GM18526 (cell line): ENCODE data around the gene GOLGA6A.

Experiments used
- POLR2A ChIP-seq: IDR thresholded peaks from 3 replicates; pipeline ENCODE4 v1.6.1; 2011; ENCODE audit not compliant: insufficient read length; ENCODE audit errors: extremely low read depth

GOLGA6A gene

DNA sequence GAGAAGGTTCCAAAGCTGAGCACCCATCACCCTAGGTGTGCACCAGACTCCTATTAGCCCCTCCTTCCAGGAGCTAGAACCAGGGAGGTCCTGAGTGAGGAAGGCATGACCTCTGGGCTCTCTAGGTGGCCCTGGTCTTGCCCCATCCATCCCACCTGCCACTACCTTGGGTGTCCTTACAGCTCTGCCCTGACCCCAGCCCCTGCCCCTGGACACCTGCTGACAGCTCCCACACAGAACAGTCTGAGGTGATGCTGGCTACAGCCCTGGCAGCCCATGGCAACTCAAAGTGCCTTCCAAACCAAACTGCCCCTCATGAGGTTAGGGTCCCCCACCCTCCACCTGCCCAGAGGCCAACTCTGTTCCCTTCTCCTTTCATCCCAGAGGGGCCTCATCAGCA lies 37.2 kb downstream of the GOLGA6A start:
- no peak for TF ChIP-seq POLR2A

DNA sequence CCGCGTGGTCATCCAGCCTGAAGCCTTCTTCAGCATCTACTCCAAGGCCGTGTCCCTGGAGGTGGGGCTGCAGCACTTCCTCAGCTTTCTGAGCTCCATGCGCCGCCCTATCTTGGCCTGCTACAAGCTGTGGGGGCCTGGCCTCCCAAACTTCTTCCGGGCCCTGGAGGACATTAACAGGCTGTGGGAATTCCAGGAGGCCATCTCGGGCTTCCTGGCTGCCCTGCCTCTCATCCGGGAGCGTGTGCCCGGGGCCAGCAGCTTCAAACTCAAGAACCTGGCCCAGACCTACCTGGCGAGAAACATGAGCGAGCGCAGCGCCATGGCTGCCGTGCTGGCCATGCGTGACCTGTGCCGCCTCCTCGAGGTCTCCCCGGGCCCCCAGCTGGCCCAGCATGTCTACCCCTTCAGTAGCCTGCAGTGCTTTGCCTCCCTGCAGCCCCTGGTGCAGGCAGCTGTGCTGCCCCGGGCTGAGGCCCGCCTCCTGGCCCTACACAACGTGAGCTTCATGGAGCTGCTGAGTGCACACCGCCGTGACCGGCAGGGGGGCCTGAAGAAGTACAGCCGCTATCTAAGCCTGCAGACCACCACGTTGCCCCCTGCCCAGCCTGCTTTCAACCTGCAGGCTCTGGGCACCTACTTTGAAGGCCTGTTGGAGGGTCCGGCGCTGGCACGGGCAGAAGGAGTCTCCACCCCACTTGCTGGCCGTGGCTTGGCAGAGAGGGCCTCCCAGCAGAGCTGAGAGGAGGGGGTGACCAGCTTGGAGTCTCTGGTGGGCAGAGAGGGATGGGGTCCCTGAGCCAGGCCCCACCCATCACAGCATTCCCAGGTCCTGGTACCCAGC lies 37.9 kb downstream of the GOLGA6A start:
- no peak for TF ChIP-seq POLR2A

DNA sequence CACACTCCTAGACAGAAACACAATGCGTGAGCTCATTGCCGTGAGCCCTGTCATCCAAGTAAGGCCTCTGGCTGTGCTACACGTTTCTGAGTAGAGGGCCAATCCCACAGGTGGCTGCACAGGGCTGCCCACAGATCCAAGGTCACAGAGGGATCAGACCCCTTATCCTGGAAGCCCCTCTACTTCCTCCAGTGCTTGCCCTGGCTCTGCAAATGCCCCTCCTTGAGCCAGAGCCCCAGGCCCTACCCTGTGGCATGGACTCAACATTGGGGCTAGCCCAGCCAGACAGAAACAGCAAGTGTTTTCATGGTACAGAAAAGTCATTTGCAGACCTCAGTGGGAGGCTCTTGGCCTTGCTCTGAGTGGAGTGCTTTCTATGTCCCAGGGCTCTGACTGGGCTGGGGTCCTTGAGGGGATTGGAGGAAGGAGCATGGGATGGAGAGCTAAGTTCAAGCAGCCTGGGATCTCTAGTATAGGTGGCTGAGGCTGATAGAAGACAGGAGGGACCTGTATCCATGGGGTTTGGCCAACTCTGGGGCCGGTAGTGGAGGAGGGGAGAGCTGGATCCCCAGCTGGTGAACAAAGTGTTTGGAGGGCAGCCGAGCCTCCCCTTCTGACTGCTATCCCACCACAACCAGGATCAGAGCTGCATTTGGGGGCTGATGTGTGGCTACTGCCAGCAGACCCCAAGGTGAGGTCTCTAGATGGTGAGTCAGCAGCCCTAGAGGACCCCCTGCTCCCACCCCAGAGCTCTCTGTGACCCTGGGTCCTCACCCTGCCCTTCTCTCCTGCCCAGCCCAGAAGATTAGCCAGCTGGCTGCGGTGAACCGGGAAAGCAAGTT lies 38.7 kb downstream of the GOLGA6A start:
- TF ChIP-seq POLR2A, result no peak

DNA sequence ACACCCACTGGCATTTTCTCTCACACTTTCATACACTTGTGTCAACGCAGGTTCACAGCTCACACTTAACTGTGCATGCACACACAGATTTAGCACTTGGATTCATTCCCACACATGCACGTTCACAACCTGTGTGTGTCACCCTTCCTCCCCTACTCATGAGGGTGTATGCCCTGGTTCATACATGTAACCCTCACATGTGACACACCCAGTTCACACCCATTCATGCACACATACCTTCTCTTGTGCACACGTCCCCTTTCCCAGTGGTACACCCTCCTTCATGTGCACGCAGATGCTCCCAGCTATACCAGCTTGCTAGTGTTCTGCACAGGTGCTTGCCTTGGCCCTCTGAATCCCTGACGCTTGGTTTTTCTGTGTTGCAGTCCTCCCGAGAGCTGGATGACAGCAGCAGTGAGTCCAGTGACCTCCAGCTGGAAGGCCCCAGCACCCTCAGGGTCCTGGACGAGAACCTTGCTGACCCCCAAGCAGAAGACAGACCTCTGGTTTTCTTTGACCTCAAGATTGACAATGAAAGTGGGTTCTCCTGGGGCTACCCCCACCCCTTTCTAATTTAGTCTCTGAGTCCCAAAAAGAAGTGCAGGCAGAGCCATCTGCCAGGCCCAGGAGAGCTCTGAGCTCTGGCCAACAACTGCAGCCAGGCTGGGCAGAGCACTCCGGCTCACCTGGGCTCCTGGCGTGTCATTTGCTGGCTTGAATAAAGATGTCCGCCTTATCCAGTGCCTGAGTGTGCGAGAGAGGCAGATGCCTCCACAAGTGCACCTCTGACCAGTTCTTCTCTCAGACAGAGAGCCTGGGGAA lies 39.5 kb downstream of the GOLGA6A start:
- no peak for TF ChIP-seq POLR2A

DNA sequence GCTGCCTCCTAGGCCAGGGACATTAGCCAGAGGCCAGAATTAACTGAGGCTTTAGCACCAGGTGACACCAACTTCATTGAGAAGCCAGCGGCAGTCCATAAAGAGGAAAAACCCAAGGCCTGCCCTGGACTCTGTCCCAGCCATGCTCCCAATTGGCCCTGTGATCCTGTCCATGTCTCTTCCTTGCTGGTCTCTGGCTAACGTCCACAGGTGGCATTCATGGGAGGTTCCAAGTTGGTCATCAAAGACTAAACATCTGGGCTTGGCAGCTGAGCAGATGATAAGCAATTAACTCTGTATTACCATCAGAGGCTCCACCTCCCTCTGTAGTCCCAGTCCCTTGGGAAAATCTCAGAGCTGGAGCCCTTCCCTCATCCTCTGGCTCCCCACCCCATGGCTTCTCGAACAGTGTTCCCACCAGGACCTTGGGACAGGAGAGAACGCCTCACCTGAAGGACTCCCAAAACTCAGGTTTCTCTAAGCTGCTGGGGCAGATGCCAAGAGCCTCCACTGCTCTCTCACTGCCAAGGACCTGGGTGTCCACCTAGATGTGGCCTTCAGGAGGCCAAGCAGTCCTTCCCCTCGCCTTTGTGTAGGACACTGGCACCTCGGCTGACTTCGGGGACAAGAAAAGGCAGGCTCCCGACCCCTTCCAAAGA lies 40.4 kb downstream of the GOLGA6A start:
- TF ChIP-seq POLR2A, result no peak

DNA sequence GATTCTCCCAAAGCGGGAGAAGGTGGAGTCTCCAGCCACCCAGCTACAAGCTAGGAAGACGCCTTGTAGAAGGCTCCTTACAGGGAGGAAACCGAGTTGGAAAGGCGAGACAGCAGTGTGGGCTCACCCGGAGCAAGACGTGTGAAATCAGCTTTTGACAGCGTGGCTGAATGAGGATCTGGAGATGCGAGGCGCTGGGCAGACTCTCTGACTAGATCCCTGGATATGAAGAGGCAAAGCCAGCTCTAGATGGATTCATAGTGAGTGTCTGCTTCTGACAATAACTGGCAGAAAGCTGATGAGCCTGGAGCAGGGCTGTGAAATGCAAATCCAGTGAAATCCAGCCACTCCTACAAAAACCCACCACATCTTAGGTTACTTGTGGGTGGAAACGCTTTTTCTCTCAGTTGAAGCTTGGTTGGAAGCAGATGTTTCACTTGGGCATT lies 41.0 kb downstream of the GOLGA6A start:
- no peak for TF ChIP-seq POLR2A

DNA sequence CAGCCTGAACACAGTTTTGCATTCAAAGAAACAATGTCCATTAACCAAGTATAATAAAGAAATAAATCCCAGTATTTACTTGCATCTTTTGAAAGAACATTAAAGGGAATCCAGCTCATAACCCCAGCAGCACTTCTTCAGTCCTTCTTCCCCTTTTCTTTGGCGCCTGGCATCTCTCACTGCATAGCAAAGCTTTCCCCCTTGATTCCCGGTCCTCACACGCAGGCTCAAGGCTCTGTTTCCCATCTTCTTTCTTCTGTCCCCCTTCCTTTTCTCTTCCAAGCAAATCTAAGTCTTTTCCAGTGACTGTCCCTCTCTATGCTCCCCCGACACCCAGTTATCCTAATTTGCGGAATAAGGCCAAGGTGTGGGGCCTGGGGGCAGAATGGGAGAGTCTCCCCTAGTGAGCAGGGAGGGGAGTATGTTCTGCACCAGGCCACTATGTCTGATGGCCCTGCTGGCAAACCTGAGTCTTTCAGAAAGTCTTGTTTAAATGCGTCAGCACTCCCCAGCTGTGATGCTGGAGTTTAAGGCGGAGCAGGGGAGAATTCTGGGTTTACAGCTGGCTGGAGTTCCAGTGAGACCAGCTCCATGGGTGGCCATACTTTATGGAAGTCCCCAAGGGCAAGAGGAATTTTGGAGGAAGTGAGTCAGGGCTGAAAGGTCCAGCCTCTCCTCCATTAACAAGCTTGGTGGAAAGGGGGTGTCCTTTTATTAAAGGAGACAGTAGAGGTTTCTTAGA lies 42.1 kb downstream of the GOLGA6A start:
- TF ChIP-seq POLR2A, result no peak

DNA sequence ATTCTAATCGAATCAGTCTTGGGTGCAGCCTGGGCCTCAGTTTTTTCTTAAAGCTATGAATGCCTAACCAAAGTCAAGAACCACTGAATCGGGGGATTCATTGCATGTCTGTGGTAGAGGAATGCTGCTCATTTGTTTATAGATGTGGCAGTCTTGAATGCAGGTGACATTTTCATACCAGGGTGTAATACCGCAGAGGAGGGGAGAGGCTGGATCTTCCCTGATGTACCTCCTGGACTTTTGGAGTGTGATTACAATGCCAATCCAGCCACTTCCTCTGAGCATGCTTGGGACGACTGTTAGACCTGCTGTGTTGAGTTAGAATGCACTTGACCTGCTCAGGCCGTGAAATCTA lies 42.7 kb downstream of the GOLGA6A start:
- TF ChIP-seq POLR2A, result no peak

DNA sequence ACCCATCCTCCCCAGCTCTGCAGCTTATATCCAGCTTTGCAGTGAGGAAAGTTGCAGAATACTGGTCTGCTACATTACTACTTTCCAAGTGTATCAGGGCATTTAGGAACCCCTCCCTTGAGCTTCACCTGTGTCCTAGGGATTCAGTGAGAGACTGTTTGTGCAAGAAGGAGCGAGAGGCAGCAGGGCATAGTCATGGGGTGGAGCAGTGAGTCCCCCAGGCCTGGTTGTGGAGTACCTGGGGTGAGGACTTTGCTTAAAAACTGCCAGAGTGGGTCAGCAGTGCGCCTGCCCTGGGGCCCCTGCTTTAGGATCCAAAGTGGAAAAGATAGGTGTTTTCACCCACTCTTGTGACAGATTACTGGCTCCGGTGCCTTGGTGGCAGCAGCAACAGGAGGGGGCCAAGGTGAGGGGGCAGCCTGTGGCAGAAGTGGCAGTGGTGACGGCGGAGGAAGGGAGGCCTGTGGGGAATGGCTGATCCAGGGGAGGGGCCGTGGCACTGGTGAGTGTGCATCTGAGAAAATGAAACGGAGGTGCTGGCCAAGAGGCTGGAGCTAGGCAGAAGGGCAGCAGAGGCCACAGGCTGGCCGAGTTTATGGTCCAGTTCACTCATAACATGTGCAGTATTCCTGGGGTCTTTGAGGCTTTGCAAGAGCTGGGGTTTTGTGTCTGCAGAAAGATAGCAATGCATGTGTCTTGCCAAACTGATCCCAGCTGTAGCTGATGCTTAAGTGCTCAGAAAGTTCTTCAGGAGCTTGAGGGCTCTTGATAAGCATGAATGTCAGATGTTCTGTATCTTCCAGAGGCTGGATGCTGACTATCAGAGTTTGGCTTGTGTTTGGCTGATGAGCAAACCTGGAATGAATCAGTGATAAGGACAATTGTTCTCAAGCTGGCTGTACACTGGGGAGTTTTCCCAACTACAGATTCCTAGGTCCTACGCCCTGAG lies 43.4 kb downstream of the GOLGA6A start:
- TF ChIP-seq POLR2A, result no peak

DNA sequence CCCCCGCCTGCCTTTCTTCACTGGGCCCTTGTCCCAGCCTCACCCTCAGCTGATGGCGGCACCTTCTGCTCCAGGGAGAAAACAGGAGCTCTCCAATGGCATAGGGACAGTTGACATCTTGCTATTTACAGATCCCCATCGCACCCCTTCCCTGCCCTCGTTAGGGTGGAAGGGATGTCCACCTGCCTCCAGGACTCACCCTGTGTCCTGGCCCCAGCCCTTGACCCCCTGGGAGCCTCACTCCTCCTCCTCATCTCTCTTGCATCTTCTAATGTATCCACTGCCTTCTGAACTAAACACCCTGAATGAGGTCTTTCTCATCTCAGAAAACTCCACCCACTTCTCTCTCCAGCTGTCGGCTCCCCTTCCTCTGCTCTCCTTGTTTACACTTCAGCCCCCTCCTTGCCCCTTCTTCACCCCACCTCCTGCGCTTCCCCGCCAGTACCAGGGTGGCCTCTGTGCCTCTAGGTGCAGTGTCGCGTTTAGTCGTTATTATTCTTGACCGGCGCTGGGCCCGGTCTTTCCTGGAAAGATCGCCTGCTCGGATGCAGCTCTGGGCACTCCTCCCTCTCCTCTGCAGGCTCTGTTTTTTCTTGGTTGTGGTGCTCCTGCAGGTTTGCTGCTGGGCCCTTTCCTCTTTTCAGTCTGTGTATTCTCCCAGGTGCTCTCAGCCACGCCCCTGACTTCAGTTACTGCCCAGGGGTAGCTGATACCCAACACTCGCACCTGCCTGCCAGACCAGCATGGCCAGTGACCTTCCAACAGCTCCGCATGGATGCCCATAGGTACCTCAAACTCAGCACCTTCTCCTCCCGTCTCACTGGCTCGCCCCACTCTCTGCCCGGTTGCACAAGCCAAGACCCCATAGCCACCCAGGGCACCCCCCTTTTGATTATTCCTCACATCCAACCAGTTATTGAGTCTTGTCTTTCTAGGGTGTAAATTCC lies 44.9 kb downstream of the GOLGA6A start:
- TF ChIP-seq POLR2A, result no peak

DNA sequence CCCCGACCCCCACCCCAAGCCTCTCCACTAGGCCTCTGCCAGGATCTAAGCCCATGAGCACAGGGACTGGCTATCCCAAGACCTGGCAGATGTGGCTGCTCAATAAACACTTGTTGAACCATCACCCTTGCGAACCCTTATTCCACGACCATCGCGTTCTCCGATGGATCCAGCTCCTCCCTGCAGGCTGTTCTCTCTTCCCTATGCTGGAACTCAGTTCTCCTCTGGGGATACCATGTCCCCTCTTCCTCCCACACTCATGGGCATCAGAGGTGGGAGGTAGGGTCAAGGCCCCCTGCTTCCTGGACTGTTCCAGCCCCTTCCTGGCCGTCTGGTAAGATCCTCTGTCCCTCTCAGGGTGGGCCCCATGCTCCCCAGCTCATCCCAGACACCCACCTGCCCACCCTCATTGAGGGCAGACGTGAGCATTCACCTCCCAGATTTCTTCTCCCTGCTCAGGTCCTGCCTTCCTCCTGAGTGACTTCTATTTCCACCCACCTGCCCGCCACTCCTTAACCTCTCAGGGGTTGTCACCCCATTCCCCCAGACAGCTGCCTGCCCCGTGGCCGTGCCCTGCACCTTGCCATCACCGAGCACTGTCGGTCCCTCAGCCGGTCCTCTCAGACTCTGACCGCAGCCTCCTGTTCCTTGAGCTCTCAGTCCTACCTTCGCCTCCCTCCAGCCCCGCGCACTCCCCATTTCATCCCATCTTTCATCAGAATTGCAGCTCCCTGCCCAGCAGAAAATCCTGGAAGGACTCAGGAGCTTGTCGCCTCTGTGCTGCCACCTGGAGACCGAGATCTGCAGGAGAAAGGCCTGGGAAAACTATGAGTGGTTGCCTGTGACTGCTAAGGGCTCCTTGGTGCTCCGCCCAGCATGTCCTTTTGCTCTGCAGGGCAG lies 45.8 kb downstream of the GOLGA6A start:
- TF ChIP-seq POLR2A, result no peak
